ENCODE measurements around the gene GTPBP8. TPM values are rescaled to one million over a fixed set of nuclear protein-coding genes. Genes with fewer than 3 reads are reported as not detected.
A peak's percentile ranks its signal among the peaks of the same experiment; 100 is the strongest.
"Not testable (repeated sequence)": the region's sequence is repeated elsewhere in the genome, so short reads cannot be mapped to it uniquely, and the experiment has no call there.

GTPBP8 gene
- total RNA-seq, 1 donor from 2014 or later, result 11.4 TPM

- intact Hi-C loops (cut with DNase I); DNase-seq (ENCODE audit: low spot score); ATAC-seq: not testable (repeated sequence)
Measured at GRCh38 chr3:113046186-113046965, 55.6 kb downstream of the GTPBP8 start.

GRCh38 chr3:113051302-113051711 is 60.5 kb downstream of the GTPBP8 start:
- intact Hi-C loops (cut with DNase I), result loop anchor here (5.0 kb wide), 1 partner anchor 236 kb away; no protein-coding TSS in a partner anchor
- DNase-seq (ENCODE audit: low spot score), result peak; percentile 93
- peak; percentile 98 for ATAC-seq

Other genes with a start within 250 kb of the GTPBP8 start
- not detected for gene CD200R1L, start 144.1 kb upstream of the GTPBP8 start, total RNA-seq
- 3.2 TPM for gene CD200R1, start 15.9 kb upstream of the GTPBP8 start, total RNA-seq
- gene BOC, start 220.6 kb downstream of the GTPBP8 start, total RNA-seq, result 114 TPM

All from sciatic nerve (tissue), 2 donors.